H1 (cell line): Measurements from ENCODE around the gene SPCS3. TPM values are rescaled to one million over a fixed set of nuclear protein-coding genes. Genes with fewer than 3 reads are reported as not detected.

Experiments
- CTCF ChIA-PET: fragments of 300-600 bp; sonication (Branson Sonifier 250); formaldehyde crosslinking; loops from one replicate; lab custom pipeline; 2021; ENCODE audit not compliant: partially characterized antibody; lab: Charles Lee
- POLR2A ChIA-PET: fragments of 300-600 bp; sonication (Branson Sonifier 250); formaldehyde crosslinking; loops from one replicate; lab custom pipeline; 2021; ENCODE audit warnings: inconsistent platforms; ENCODE audit not compliant: partially characterized antibody; lab: Charles Lee
- DNase-seq, 2 experiments: peaks; one replicate each; pipeline versions ENCODE4 v3.0.0 to v3.0.0-alpha.2; 2010 to 2022; ENCODE audit warnings: low spot score in 2 of 2, low read depth in 1 of 2, mixed read lengths in 1 of 2
- FAIRE-seq: peaks from 2 replicates; lab custom pipeline; 2011; peaks lifted over from hg19 to GRCh38; lab: Jason Lieb, UNC
- H2AFZ ChIP-seq: 2 replicates; pipeline ENCODE4 v1.8.1; 2012; ENCODE audit warnings: low read length, inconsistent platforms
- H2AK5ac ChIP-seq: 2 replicates; pipeline ENCODE4 v1.6.1; 2013; ENCODE audit warnings: low read depth, low read length
- H2BK120ac ChIP-seq: replicated peaks from 2 replicates; pipeline ENCODE3; 2013; ENCODE audit warnings: low read depth, low read length, inconsistent platforms
- H2BK12ac ChIP-seq: 2 replicates; pipeline ENCODE4 v1.6.1; 2013; ENCODE audit warnings: low read depth, low read length
- H2BK15ac ChIP-seq: 2 replicates; pipeline ENCODE4 v1.6.1; 2013; ENCODE audit warnings: low read length
- H2BK20ac ChIP-seq: 2 replicates; pipeline ENCODE4 v1.6.1; 2013; ENCODE audit warnings: low read length
- H2BK5ac ChIP-seq: 2 replicates; pipeline ENCODE4 v1.6.1; 2013; ENCODE audit warnings: low read depth, low read length
- H3K14ac ChIP-seq: 2 replicates; pipeline ENCODE4 v1.6.1; 2013; ENCODE audit warnings: inconsistent platforms; ENCODE audit not compliant: insufficient read length
- H3K18ac ChIP-seq: 2 replicates; pipeline ENCODE4 v1.6.1; 2013; ENCODE audit warnings: low read length; ENCODE audit errors: extremely low read depth
- H3K23ac ChIP-seq: 2 replicates; pipeline ENCODE4 v1.6.1; 2013; ENCODE audit warnings: inconsistent platforms; ENCODE audit not compliant: insufficient read length
- H3K23me2 ChIP-seq: 2 replicates; pipeline ENCODE4 v1.6.1; 2013; ENCODE audit warnings: low read depth, low read length
- H3K27ac ChIP-seq: 2 replicates; pipeline ENCODE4 v1.6.1; 2011; ENCODE audit warnings: low read depth, low read length, inconsistent platforms
- H3K27me3 ChIP-seq, 4 experiments: replicated peaks in 1 of 4; 1 replicate in 1 of 4; 2 replicates in 3 of 4; pipeline versions ENCODE4 v1.6.1 to v1.8.1; 2011 to 2013; ENCODE audit warnings: low read length in 3 of 4, mild to moderate bottlenecking in 3 of 4, inconsistent platforms in 2 of 4, mixed read lengths in 2 of 4, moderate library complexity in 1 of 4; ENCODE audit not compliant: control insufficient read depth in 3 of 4, insufficient read depth in 3 of 4; ENCODE audit errors: extremely low read depth in 1 of 4
- H3K36me3 ChIP-seq, 4 experiments: 2 replicates each; pipeline versions ENCODE4 v1.6.1 to v1.8.1; 2011 to 2013; ENCODE audit warnings: mild to moderate bottlenecking in 4 of 4, low read length in 3 of 4, moderate library complexity in 2 of 4, control low read depth in 1 of 4, inconsistent platforms in 1 of 4; ENCODE audit not compliant: insufficient read depth in 4 of 4, control insufficient read depth in 2 of 4
- H3K4ac ChIP-seq: replicated peaks from 2 replicates; pipeline ENCODE3; 2013; ENCODE audit warnings: low read length, low read depth, mixed read lengths, inconsistent platforms; ENCODE audit not compliant: insufficient read length
- H3K4me1 ChIP-seq, 4 experiments: replicated peaks in 1 of 4; 1 replicate in 1 of 4; 2 replicates in 3 of 4; pipeline versions ENCODE4 v1.6.1 to v1.8.1; 2011 to 2013; ENCODE audit warnings: low read length in 3 of 4, inconsistent platforms in 2 of 4, mixed read lengths in 1 of 4; ENCODE audit not compliant: insufficient read depth in 4 of 4, control insufficient read depth in 3 of 4
- H3K4me2 ChIP-seq, 2 experiments: 2 replicates each; pipeline versions ENCODE4 v1.6.1 to v1.8.1; 2011 to 2013; ENCODE audit warnings: low read depth in 2 of 2, low read length in 2 of 2, control low read depth in 1 of 2, inconsistent platforms in 1 of 2, mild to moderate bottlenecking in 1 of 2; ENCODE audit not compliant: insufficient read depth in 1 of 2
- H3K4me3 ChIP-seq, 4 experiments: fragments of 200-600, 300-600 bp in 1 of 4; sonication (generic), shearing (Covaris generic), sonication (Bioruptor Twin) in 1 of 4; 2 replicates each; pipeline versions ENCODE4 v1.5.1 to v1.8.1; 2011 to 2016; ENCODE audit warnings: low read length in 4 of 4, low read depth in 3 of 4, control low read depth in 2 of 4, inconsistent platforms in 2 of 4, mild to moderate bottlenecking in 2 of 4, mixed read lengths in 1 of 4, moderate library complexity in 1 of 4; ENCODE audit not compliant: insufficient read depth in 2 of 4; ENCODE audit errors: extremely low read depth in 1 of 4
- H3K56ac ChIP-seq: replicated peaks from 2 replicates; pipeline ENCODE3; 2013; ENCODE audit warnings: low read depth, mild to moderate bottlenecking, mixed read lengths, low read length, inconsistent platforms; ENCODE audit not compliant: insufficient read length
- H3K79me1 ChIP-seq: 2 replicates; pipeline ENCODE4 v1.6.1; 2013; ENCODE audit warnings: low read depth, low read length, control low read depth
- H3K79me2 ChIP-seq, 2 experiments: 2 replicates each; pipeline versions ENCODE4 v1.6.1 to v1.8.1; 2012 to 2013; ENCODE audit warnings: low read length in 2 of 2, mild to moderate bottlenecking in 2 of 2, inconsistent platforms in 1 of 2; ENCODE audit not compliant: insufficient read depth in 2 of 2, control insufficient read depth in 1 of 2
- H3K9ac ChIP-seq, 4 experiments: replicated peaks in 1 of 4; 1 replicate in 1 of 4; 2 replicates in 3 of 4; pipeline versions ENCODE4 v1.6.1 to v1.8.1; 2011 to 2013; ENCODE audit warnings: low read depth in 3 of 4, low read length in 3 of 4, control low read depth in 2 of 4, mild to moderate bottlenecking in 2 of 4, moderate library complexity in 2 of 4, inconsistent platforms in 1 of 4; ENCODE audit errors: extremely low read depth in 1 of 4
- H3K9me3 ChIP-seq, 2 experiments: 2 replicates each; pipeline versions ENCODE4 v1.6.1 to v1.8.1; 2012 to 2013; ENCODE audit warnings: mild to moderate bottlenecking in 2 of 2, moderate library complexity in 2 of 2, control low read depth in 1 of 2, inconsistent platforms in 1 of 2, low read depth in 1 of 2, low read length in 1 of 2, mixed read lengths in 1 of 2; ENCODE audit not compliant: insufficient read depth in 2 of 2
- H4K20me1 ChIP-seq, 2 experiments: replicated peaks in 1 of 2; 2 replicates each; pipeline versions ENCODE3 to v1.8.1; 2011 to 2013; ENCODE audit warnings: inconsistent platforms in 2 of 2, low read length in 2 of 2, mild to moderate bottlenecking in 1 of 2; ENCODE audit not compliant: insufficient read depth in 2 of 2, control insufficient read depth in 1 of 2
- H4K5ac ChIP-seq: 2 replicates; pipeline ENCODE4 v1.6.1; 2013; ENCODE audit warnings: low read length, low read depth, mixed read lengths, inconsistent platforms; ENCODE audit not compliant: insufficient read length
- H4K8ac ChIP-seq: 2 replicates; pipeline ENCODE4 v1.8.0; 2013; ENCODE audit warnings: mild to moderate bottlenecking, moderate library complexity, low read length, inconsistent platforms; ENCODE audit not compliant: insufficient read depth; ENCODE audit errors: extremely low read depth
- H4K91ac ChIP-seq: replicated peaks from 2 replicates; pipeline ENCODE3; 2013; ENCODE audit warnings: low read length, mixed read lengths, inconsistent platforms; ENCODE audit not compliant: insufficient read length
- JUN ChIP-seq: IDR thresholded peaks from 2 replicates; pipeline ENCODE4 v1.6.1; 2011; ENCODE audit warnings: low read depth, mild to moderate bottlenecking, improper control_type of control experiment, low read length
- POLR2AphosphoS5 ChIP-seq: IDR thresholded peaks from 2 replicates; pipeline ENCODE4 v1.6.1; 2011; ENCODE audit warnings: low read depth, low read length
- RNF2 ChIP-seq: fragments of 200-900, 300-1000 bp; sonication (generic); IDR thresholded peaks from 2 replicates; pipeline ENCODE4 v1.7.1; 2016; ENCODE audit warnings: borderline replicate concordance, low read depth, mild to moderate bottlenecking, antibody characterized with exemption, low read length; ENCODE audit not compliant: poor library complexity, severe bottlenecking; ENCODE audit errors: missing control alignments
- WGBS, 2 experiments: shearing (Covaris generic) in 1 of 2; methylation state at CpG; one replicate each; pipeline versions ENCODE4 v1.1.6 to v1.1.7; 2013 to 2015; ENCODE audit warnings: low lambda C conversion rate in 2 of 2, mixed read lengths in 2 of 2, inconsistent platforms in 1 of 2, low coverage in 1 of 2, missing lambda C conversion rate in 1 of 2; ENCODE audit not compliant: insufficient replicate concordance in 2 of 2, insufficient coverage in 1 of 2, insufficient read length in 1 of 2; ENCODE audit errors: extremely low coverage in 1 of 2, missing lambda C conversion rate in 1 of 2; 5-methylcytosine and 5-hydroxymethylcytosine counted together
- polyA plus RNA-seq, 7 experiments: library from polyadenylated mRNA; depleted of rRNA in 3 of 7; stranded (reverse) in 5 of 7; unstranded in 2 of 7; fragments of >200 nt in 5 of 7; fragments of 200-250 nt in 2 of 7; gene quantifications; 1 replicate in 5 of 7; 2 replicates in 1 of 7; 4 replicates in 1 of 7; pipeline versions ENCODE4 v1.2.1 to v1.2.3, GENCODE V29; 2011 to 2013; ENCODE audit warnings: missing spikeins in 2 of 7, mixed read lengths in 2 of 7
- total RNA-seq: library from RNA; stranded (reverse); fragmentation: NEBNext Ultra II Directional; extraction: Animal tissue kit (Norgen Biotek cat#: 25700); gene quantifications from 2 replicates; pipeline ENCODE4 v1.2.1, GENCODE V29; 2021
- TF ChIP-seq, protein P1 (sequence below): IDR thresholded peaks from 2 replicates; pipeline ENCODE4 v1.6.1; 2011; ENCODE audit warnings: low read depth, mild to moderate bottlenecking, low read length; ENCODE audit not compliant: insufficient read depth

SPCS3 gene
- total and polyA plus RNA-seq, 2 of the 8 experiments (the other 6 are each of a cell fraction or from before 2014, with no cell fraction given): 18.4 to 117 TPM

DNA sequence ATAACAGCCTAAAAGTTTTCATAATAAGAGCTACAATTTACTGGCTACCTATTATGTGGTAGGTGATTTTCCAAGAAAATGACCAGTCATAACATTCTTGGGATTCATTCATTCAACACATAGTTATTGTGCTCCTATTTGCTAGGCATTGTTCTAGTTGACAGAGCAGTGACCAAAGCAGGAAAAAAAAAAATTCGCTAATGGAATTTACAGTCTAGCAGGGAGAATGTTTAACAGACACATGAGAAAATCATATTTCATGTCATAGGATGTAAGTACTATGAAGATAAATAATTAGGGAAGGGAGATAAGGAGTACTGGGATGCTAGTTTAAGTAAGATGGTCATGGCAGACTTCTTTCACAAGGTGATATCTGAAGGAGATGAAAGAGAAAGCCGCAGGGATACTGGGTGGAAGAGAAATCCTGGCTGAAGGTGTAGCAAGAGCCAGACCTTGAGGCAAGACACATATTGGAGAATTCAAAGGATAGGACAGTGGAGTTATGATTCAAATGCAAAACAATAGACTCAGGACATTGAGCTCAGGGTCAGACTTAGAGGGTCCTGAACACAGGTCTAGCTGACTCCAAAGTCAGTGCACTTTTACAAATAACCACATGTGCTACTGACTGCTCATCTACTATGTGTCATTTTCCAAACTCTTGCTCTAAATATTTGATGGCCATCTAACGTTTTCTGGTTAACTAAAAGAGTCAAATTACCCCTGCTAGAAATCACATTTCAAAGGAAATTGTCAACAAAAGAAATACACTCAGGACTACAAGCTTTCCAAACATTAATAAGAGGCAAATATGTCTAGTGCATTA is 20.4 kb downstream of the SPCS3 start:
- no peak overlapping the region for H3K9ac ChIP-seq
- peaks cover 0 to 3% of the 10 kb centered on the region in 2 experiments for H4K20me1 ChIP-seq
- DNase-seq (no peak), FAIRE-seq (peak; percentile 52)
- no peak overlapping the region for H3K56ac ChIP-seq
- 66% methylated on average over 3 of the region's 3 CpGs; no CpG with 5 or more reads in 1 of the 2 experiments for WGBS, 2 experiments
- no peak overlapping the region for H2BK20ac ChIP-seq
- no peak overlapping the region for H2BK15ac ChIP-seq
- peaks cover 18 to 22% of the 10 kb centered on the region in 2 experiments for H3K9me3 ChIP-seq
- no peak overlapping the region for H3K27ac ChIP-seq
- no peak overlapping the region for H2AFZ ChIP-seq
- no peak overlapping the region for H2BK12ac ChIP-seq
- TF ChIP-seq, protein P1, sequence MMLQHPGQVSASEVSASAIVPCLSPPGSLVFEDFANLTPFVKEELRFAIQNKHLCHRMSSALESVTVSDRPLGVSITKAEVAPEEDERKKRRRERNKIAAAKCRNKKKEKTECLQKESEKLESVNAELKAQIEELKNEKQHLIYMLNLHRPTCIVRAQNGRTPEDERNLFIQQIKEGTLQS: no peak
- no peak for TF ChIP-seq JUN
- no peak for TF ChIP-seq POLR2AphosphoS5
- no peak for TF ChIP-seq RNF2
- no peaks in the 10 kb centered on the region for H3K79me1 ChIP-seq
- no peak overlapping the region for H3K23ac ChIP-seq
- no peaks in the 10 kb centered on the region for H3K23me2 ChIP-seq
- H3K79me2 ChIP-seq: no peaks in the 10 kb centered on the region; a peak in 2 of 4 replicates
- no peak overlapping the region for H3K4ac ChIP-seq
- H2BK120ac ChIP-seq: no peak overlapping the region
- no peak overlapping the region for H3K4me2 ChIP-seq
- H2AK5ac ChIP-seq: no peak overlapping the region
- H4K8ac ChIP-seq: no peak overlapping the region
- no peak overlapping the region for H4K5ac ChIP-seq
- no peak overlapping the region for H4K91ac ChIP-seq
- H3K4me1 ChIP-seq: peaks cover 0 to 3% (median under 1%) of the 10 kb centered on the region in 4 experiments; a peak in 2 of 7 replicates
- no peak overlapping the region for H3K4me3 ChIP-seq
- CTCF ChIA-PET: interaction anchor here (0.5 to 4.6 kb wide), 39 partner anchors 8 to 442 kb away, joined by 3 to 52 read pairs (median 4); no protein-coding TSS in a partner anchor
- POLR2A ChIA-PET: no interaction called here
- H3K27me3 ChIP-seq: peaks cover 0 to 1% (median 0%) of the 10 kb centered on the region in 4 experiments; a peak in 1 of 7 replicates
- peaks cover 0 to 3% (median 0%) of the 10 kb centered on the region in 4 experiments; a peak in 1 of 8 replicates for H3K36me3 ChIP-seq
- H2BK5ac ChIP-seq: no peak overlapping the region
- no peak overlapping the region for H3K18ac ChIP-seq
- H3K14ac ChIP-seq: no peak overlapping the region
